VCaP (cell line): Measurements from ENCODE around the gene LPCAT1.

ENCODE experiments used
- H3K27ac ChIP-seq: fragments of 450-650 bp; 2 replicates; pipeline ENCODE4 v1.5.1; 2017
- TF ChIP-seq, protein P1 (sequence below): fragments of 450-650 bp; conservative IDR thresholded peaks from 2 replicates; pipeline ENCODE4 v1.5.1; 2017; ENCODE audit warnings: mild to moderate bottlenecking, moderate library complexity

LPCAT1 gene

DNA sequence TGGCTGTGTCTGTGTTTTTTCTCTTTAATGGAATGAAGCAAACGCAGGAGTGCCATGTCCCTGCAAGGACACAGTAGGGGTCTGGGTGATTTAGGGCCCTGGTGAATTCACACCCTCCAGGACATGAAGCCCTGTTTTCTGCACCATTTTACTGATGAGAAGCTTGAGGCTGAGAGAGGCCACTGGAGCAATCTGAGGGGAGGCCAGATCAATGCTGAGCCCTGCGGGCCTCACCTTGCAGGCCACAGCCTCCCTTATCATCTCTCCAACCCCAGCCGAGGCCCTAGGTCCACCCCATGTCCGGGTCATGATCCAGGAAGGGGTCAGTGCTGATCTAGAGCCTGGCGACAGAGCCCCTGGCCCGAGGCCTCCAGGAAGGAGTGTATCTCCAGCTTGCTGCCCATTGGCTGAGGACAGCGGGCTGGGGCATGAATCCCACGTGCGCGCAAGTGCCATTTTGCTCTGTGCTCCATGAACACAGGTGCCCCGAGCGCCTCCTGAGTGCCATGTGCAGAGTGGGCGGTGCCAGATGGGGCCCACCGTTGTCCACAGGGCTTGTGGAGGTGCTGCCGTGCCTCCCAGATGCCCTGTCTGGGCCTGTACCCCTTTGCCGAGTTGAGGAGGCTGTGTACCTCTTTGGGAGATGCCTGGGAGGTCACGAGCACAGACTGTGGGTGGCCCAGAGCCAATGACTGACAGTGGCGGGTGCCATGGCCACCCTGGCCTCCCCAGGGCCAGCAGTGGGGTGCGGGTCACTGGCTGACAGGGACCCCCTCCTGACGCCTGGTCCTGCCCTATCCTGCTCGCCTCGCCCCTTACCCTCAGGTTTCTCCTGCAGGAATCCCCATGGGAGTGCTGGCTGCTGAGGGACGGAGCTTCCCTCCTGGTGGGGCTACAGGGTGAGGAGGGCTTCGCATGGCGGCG lies 32.3 kb upstream of the LPCAT1 start:
- TF ChIP-seq, protein P1, sequence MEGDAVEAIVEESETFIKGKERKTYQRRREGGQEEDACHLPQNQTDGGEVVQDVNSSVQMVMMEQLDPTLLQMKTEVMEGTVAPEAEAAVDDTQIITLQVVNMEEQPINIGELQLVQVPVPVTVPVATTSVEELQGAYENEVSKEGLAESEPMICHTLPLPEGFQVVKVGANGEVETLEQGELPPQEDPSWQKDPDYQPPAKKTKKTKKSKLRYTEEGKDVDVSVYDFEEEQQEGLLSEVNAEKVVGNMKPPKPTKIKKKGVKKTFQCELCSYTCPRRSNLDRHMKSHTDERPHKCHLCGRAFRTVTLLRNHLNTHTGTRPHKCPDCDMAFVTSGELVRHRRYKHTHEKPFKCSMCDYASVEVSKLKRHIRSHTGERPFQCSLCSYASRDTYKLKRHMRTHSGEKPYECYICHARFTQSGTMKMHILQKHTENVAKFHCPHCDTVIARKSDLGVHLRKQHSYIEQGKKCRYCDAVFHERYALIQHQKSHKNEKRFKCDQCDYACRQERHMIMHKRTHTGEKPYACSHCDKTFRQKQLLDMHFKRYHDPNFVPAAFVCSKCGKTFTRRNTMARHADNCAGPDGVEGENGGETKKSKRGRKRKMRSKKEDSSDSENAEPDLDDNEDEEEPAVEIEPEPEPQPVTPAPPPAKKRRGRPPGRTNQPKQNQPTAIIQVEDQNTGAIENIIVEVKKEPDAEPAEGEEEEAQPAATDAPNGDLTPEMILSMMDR, result no peak
- H3K27ac ChIP-seq, result no peak overlapping the region

DNA sequence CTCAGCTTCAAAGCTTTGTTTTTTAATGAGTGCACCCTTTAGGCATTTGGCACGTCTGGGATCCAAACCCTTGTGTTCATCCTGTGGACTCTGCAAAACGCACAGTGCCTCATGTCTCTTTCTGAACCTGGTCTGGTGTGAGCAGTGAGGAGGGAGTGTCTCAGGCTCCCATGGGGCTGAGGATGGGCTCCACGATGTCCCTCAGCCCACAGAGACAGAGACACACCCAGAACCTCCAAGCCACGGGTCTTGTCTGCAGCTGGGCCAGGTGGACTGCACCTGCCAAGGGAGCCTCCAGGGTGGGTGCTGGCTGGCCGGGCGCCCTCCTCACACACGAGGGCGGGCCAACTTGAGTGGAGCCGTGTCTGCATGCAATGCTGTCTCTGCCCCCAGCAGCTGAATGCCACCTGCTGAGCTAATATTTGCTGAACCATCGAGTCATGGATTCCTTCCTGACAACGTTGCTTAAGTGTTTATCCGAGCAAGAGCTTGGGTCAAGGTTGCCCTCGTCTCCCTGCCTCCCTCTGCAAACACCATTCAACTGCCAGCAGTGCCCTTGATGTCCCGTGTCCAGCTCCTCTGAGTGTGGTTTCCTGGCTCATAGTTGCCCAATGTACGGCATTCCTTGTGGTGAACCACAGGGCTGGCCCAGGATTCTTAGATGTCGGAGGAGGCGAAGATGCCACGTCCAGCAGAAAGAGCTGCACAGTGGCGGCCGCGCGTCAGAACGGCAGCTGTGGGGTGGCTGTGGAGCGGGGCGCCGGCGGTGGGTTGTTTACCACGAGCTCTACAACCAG lies 31.4 kb upstream of the LPCAT1 start:
- TF ChIP-seq, protein P1, result no peak
- no peak overlapping the region for H3K27ac ChIP-seq

DNA sequence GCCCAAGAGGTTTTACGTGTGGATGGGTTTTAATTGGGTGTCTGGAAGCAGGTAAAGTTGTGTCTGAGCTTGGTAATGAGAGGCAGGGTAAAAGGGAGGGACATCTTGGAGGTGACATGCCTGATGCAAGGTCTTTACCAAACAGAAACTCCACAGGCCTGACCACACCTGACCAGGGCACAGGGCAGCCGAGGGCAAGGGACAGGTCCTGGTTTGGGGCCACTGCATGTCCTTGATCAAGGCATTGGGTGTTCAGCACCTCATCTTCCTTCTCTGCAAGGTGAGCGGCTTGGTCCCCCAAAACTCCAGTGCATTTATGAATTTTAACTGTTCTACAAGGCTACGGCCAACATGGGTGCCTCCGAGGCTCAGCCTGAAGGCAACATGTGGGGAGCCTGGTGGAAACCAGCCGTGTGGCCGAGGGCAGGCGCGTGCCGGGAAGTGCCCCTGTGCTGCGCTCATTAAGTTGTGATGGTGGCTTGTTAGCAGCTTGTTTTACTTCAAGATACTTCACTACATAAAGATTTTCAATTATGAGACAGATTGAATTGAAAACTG lies 30.7 kb upstream of the LPCAT1 start:
- TF ChIP-seq, protein P1, result no peak
- H3K27ac ChIP-seq, result no peak overlapping the region

DNA sequence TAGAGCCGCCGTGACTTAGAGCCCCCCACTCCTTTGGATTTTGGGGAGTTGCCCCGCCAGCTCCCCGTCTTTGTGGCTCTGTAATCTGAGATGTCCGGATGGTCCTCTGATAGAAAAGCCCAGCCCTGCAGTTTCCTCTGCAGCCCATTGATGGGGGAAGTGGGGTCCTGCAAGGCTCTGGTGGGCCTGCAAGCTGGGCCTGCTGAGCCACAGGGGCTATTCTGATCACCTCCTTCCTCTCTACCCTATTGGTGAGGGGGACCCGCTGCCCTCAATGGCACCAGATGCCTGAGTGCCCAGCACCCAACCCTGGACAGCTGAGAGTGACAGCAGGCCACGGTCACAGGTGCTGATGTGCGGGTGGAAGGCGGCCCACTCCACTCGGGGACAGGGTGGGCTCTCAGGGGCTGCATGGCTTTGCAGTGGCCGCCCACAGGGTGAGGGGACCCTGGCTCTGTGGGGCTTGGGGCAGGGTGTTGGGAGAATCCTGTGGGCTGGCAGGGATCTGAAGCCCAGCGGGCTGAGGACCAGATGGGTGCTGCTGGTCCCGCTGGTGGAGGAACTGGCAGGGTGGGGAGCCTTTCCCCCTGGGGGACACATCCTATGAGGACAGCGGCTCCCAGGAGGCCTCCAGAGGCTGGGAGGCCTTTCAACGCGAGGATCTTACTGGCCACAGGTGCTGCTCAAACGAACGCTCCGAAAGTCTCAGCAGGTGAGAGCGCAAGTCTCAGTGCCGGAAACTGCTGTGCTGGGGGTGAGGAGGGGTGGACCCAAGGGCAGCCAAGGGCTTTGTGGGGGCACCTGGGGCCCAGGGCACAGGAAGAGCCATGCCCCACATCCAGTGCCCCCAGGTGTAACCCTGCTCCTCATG lies 30.0 kb upstream of the LPCAT1 start:
- H3K27ac ChIP-seq, result no peak overlapping the region
- TF ChIP-seq, protein P1, result no peak

DNA sequence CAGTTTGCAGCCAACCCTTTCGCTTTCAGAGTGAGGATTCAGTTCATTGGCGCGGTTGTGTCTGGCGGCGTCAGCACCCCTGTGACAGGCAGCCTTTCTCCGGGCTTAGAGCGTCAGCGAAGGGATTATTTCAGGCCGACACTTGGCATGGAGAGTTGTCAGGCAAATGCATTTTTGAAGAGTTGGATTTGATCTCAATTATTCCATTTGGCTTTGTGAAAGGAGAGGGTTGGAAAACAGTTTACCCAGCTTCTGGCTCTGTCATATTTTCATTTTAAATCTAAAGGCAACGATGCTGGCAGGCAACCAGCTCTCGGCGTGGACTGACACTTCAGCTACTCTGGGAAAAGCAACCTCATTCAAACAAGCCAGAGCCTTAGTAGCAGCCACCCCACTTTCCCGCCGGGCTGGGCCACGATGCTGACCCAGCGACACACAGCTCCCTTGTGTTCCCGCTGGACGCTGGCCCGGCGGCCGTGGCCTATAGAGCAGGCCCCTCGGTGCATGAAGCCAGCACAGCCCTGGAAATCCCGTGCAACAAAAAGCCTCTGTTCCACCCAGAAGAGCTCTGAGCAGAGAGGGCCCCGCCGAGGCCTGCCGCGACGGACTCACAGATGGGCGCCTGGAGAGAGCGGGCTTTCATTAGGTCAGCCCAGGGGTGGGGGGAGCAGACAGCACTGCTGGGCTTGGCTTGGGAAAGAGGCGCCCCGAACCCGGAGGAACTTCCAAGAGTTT lies 28.9 kb upstream of the LPCAT1 start:
- no peak overlapping the region for H3K27ac ChIP-seq

More for the DNA sequence above, 28.9 kb upstream of the LPCAT1 start:
- TF ChIP-seq, protein P1, result no peak
